Stimulated activated CD8-positive, alpha-beta memory T cell treated with anti-CD3 and anti-CD28 coated beads, Interleukin-2, amount 100 ng/mL, for 48 hours (primary cell): ENCODE data around the gene RCE1.
A peak's percentile ranks its signal among the peaks of the same experiment; 100 is the strongest.

Experiments used
- DNase-seq, 2 donors: peaks; one replicate each; pipeline ENCODE4 v3.0.0-alpha.2; 2020; ENCODE audit warnings: low read depth in 2 of 2

The RCE1 gene

GRCh38 chr11:66868726-66869566 is 25.7 kb downstream of the RCE1 start:
- DNase-seq = peak; percentile 78 to 81

DNA sequence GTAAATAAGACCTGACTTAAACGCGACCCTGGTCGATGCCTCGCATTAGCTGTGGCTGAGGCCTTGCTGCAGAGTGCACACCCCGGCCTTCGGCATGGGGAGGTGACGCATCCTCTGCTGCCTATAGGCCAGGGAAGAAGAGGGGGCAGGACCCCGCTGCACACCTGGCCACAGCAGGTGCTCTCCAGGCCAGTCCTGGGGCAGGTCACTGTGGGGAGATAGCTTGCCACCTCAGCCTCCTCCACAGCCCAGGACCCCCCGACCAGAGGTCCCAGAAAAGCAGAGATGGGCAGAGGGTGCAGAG is 26.3 kb downstream of the RCE1 start:
- no peak for DNase-seq

- DNase-seq = no peak
Measured at GRCh38 chr11:66870131-66870530, 26.9 kb downstream of the RCE1 start.

GRCh38 chr11:66870616-66871520 is 27.6 kb downstream of the RCE1 start:
- no peak for DNase-seq

DNA sequence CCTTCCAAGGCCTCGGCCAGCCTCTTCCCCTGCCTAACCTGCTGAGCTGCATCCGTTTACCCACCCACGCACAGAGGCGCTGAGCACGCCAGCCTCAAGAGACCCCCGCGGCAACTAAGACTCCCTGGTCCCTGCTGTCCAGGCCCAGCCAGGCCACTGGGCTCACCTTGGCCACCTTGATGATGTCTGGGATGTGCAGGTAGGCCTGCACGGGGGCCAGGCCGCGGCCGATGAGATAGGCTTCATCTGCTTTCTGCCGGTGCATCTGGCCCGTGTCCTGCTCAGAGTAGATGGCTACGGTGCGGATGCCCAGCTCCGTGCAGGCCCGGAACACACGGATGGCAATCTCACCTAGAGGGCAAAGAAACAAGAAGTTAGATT is 28.3 kb downstream of the RCE1 start:
- no peak for DNase-seq

- DNase-seq = no peak
Measured at GRCh38 chr11:66874232-66874631, 31.0 kb downstream of the RCE1 start.

GRCh38 chr11:66875378-66875777 is 32.1 kb downstream of the RCE1 start:
- DNase-seq = no peak

GRCh38 chr11:66877588-66878385 is 34.5 kb downstream of the RCE1 start:
- DNase-seq = no peak

- no peak for DNase-seq
Measured at GRCh38 chr11:66878474-66878873, 35.2 kb downstream of the RCE1 start.

DNA sequence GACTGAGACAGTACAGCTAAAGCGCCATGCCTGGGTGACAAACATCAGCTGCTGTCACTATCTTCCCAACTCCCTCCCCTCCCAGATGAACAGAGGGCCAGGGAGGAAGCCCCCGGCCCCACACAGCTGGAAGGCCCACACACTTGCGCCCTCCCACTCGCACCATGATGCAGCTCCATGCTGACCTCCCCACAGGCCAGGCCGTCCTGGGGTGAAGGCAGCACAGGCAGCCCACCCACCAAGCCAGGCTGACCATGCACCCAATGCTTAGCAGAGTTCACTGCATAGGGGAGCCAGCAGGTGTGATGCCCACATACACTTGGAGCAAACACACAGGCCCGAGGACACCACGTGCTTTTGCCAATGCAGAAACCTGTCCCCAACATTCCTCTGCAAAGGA is 35.8 kb downstream of the RCE1 start:
- no peak for DNase-seq

DNA sequence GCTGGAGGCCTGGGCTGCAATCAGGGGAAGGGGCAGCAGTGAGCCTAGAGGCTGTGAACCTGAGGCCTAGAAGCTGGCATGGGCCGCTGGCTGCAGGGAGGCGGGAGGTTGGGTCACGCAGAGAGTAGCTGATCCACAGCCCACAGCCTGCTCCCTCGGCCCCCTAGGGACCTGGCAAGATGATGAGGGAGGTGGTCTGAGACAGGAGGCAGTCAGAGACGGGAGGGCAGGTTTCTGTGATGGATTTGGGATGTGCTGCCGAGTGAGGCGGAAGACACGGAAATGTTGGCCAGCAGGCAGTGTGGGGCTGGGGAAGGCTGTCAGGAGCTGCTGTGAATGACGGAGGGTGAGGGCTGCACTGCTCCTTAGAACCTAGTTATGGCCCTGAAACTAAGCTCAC is 36.3 kb downstream of the RCE1 start:
- DNase-seq = no peak

- DNase-seq = no peak
Measured at GRCh38 chr11:66879999-66880398, 36.8 kb downstream of the RCE1 start.

- DNase-seq = no peak
Measured at GRCh38 chr11:66880496-66881450, 37.5 kb downstream of the RCE1 start.

- DNase-seq = no peak
Measured at GRCh38 chr11:66881451-66881835, 38.2 kb downstream of the RCE1 start.

- no peak for DNase-seq
Measured at GRCh38 chr11:66881927-66882452, 38.7 kb downstream of the RCE1 start.

- DNase-seq = no peak
Measured at GRCh38 chr11:66882561-66883015, 39.3 kb downstream of the RCE1 start.

DNA sequence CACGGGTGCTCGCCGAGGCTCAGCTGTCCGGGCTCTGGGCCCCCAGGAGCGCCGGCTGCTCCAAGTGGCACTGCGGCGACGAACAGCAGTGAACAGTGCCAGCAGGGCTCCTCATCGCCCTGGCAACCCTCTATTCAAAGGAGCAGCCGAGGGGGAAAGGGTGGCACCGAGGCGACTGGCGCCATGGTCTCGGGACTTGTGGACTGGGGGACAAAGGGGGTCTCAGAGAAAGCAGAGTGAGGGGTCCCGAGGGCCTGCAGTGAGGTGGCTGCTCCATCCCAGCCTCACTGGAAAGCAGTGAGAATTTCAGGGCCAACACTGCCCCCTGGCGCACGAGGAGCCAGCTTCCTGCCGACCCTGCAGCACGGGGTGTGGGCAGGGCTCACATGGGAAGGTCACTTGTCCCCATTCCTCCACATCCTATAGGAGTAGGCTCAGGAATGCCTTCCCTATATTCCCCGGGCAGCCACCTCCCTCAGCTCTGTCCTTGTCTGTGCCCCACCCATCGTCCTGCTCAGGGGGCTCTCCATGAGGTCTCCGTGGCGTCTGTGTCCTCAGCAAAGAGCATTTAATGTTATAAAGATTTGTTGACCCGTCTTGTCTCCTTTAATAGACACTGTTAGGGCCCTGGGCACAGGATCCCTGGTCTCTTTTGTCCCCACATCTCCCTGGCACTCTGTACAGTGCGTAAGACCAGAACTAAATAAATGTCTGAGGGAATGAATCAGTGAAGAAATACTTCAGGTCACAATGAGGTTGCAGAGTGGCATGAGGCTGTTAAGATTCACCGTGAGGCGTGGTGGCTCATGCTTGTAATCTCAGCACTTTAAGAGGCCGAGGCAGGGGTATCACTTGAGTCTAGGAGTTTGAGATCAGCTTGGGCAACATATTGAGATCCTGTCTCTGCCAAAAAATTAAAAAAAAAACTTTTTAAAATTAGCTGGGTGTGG is 40.0 kb downstream of the RCE1 start:
- DNase-seq = peak; percentile 58 to 67

DNA sequence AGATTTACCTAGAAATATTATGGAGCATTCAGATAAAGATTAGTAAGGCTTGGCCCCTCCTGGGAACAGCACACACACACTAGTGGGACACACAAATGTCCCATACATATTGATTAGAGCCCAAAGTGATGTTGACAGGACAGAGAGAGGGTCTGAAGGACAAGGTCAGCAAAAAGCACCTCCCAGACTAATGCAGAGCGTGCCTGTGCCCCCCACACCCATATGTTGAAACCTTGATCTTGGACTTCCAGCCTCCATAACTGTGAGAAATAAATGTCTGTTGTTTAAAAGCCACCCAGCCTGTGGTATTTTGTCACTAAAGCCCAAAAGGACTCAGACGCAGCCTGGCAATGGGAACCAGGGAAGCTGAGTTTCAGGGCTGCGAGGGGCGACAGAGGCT is 41.2 kb downstream of the RCE1 start:
- no peak for DNase-seq

- DNase-seq = no peak
Measured at GRCh38 chr11:66885469-66885868, 42.2 kb downstream of the RCE1 start.
